ENCODE data around the gene RBM44.

The RBM44 gene

DNA sequence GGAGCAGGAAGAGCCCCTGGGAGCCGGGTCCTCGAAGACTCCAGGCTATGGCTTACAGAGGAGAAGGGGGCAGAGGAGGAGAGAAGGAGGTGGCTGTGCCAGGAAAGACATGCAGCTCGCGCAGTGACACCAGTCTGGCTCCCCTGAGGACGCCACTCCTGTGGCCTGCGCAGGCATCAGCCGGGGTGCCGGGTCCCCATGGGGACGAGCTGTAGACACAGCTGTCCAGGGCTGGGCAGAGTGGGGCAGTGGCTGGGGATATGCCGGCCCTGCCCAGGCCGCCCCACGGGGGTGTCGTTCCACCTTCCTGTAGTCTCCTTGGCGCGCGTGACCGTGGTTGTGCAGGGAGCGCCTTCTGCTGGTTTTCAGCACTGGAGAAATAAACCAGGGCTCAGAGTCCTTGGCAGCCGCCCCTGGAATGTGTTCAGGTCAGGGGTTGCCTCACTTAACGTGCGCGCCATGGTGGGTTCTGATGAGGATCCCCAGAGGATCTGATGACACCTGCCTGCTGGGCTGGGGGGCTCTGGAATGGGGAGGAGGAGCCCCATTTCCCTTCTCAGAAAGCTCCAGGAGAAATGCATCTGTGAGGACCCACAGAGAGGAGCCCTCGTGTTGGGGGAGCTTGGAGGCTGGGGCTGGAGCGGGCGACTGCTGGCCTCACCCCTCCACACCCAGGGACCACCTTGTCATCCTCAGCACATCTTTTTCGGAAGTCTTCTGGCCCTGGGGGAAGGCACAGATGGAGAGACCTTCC lies 87.5 kb downstream of the RBM44 start:
- no peak overlapping the region for H3K4me3 ChIP-seq (ENCODE audit: low read length)
- no CpG with 5 or more reads among the region's 26 CpGs for WGBS (ENCODE audit: insufficient coverage, insufficient read length)

DNA sequence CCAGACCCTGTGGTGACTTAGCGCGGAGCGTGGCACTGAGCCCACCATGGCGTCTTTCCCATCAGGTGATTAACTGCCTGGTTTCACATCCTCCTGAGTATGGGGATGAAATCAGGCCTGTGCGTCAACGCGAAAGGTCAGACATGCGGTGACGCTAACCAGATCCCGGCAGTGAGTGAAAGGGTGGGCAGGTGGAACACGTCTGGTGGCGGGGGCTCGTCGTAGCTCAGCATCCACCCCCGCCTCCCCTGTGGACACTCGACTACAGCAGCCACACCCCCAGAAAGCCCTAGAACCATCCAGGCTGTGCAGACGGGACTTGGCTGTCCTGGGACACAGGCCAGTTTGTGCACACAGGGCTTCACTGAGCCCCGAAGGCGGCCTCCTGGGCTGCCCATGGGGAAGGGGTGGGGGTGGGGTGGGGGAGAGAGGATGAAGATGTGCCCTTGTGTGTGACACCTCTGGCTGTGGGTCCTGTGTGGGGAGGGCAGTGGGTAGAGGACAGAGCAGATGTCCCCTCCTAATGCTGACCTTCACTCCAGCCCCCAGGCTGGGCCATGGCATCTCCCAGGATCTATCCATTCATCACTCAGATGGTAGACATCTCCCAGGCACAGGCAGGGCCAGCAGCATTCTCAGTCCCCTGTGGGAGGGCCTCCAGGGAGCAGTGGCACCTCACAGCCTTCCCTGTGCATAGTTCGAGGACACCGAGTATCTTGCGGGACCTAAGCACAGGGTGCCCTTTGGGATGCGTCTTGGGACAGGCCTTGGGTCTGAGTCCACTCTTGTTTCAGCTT lies 88.3 kb downstream of the RBM44 start:
- Histone ChIP-seq H3K4me1 (ENCODE audit: control insufficient read depth, insufficient read depth, low read length) (no peaks in the 10 kb centered on the region), H3K27ac (ENCODE audit: low read length) (no peak overlapping the region), H3K36me3 (ENCODE audit: control insufficient read depth, insufficient read depth, low read length) (no peaks in the 10 kb centered on the region), H3K9me3 (ENCODE audit: control insufficient read depth, insufficient read depth, low read length) (no peaks in the 10 kb centered on the region), H3K27me3 (ENCODE audit: control insufficient read depth, insufficient read depth, low read length) (no peaks in the 10 kb centered on the region), H3K4me3 (ENCODE audit: low read length) (no peak overlapping the region)
- WGBS (ENCODE audit: insufficient coverage, insufficient read length), result no CpG with 5 or more reads among the region's 23 CpGs
- DNase-seq (ENCODE audit: low read depth, low spot score), result no peak

More for the DNA sequence above, 87.5 kb downstream of the RBM44 start:
- no peak for DNase-seq (ENCODE audit: low read depth, low spot score)
- Histone ChIP-seq H3K27ac (ENCODE audit: low read length) (no peak overlapping the region), H3K36me3 (ENCODE audit: control insufficient read depth, insufficient read depth, low read length) (no peaks in the 10 kb centered on the region), H3K4me1 (ENCODE audit: control insufficient read depth, insufficient read depth, low read length) (no peaks in the 10 kb centered on the region), H3K9me3 (ENCODE audit: control insufficient read depth, insufficient read depth, low read length) (no peaks in the 10 kb centered on the region), H3K27me3 (ENCODE audit: control insufficient read depth, insufficient read depth, low read length) (no peaks in the 10 kb centered on the region)

DNA sequence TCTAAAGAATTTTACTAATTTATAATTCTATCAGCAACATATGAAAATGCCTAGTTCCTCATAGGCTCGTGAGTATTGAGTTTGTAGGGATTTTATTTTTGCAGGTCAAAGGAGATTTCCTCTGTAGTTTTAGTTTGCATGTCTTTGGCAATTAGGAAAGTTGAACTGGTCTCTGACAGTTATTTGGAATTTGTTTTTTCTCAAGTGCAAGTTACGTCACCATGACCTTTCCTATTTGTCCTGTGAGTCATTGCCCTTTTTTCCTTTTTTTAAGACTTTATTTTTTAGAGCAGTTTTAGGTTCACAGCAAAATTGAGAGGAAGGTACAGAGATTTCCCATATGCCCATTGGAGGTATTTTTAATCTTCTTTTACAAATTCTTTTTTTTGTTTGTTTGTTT lies 89.8 kb downstream of the RBM44 start:
- Histone ChIP-seq H3K27me3 (ENCODE audit: control insufficient read depth, insufficient read depth, low read length) (no peaks in the 10 kb centered on the region), H3K27ac (ENCODE audit: low read length) (no peak overlapping the region), H3K4me3 (ENCODE audit: low read length) (no peak overlapping the region), H3K36me3 (ENCODE audit: control insufficient read depth, insufficient read depth, low read length) (no peaks in the 10 kb centered on the region), H3K4me1 (ENCODE audit: control insufficient read depth, insufficient read depth, low read length) (no peaks in the 10 kb centered on the region), H3K9me3 (ENCODE audit: control insufficient read depth, insufficient read depth, low read length) (no peaks in the 10 kb centered on the region)
- DNase-seq (ENCODE audit: low read depth, low spot score), result no peak
- no CpG with 5 or more reads among the region's 2 CpGs for WGBS (ENCODE audit: insufficient coverage, insufficient read length)

- DNase-seq (ENCODE audit: low read depth, low spot score), result no peak
- no peak overlapping the region for H3K27ac ChIP-seq (ENCODE audit: low read length)
- H3K36me3 ChIP-seq (ENCODE audit: control insufficient read depth, insufficient read depth, low read length), result no peaks in the 10 kb centered on the region
- H3K4me3 ChIP-seq (ENCODE audit: low read length), result no peak overlapping the region
- no peaks in the 10 kb centered on the region for H3K27me3 ChIP-seq (ENCODE audit: control insufficient read depth, insufficient read depth, low read length)
- no CpG with 5 or more reads among the region's 8 CpGs for WGBS (ENCODE audit: insufficient coverage, insufficient read length)
- no peaks in the 10 kb centered on the region for H3K4me1 ChIP-seq (ENCODE audit: control insufficient read depth, insufficient read depth, low read length)
- no peaks in the 10 kb centered on the region for H3K9me3 ChIP-seq (ENCODE audit: control insufficient read depth, insufficient read depth, low read length)
Measured at GRCh38 chr2:237889016-237889415, 90.4 kb downstream of the RBM44 start.

GRCh38 chr2:237889811-237890210 lies 91.2 kb downstream of the RBM44 start:
- H3K4me1 ChIP-seq (ENCODE audit: control insufficient read depth, insufficient read depth, low read length), result no peaks in the 10 kb centered on the region
- H3K4me3 ChIP-seq (ENCODE audit: low read length), result no peak overlapping the region
- H3K27ac ChIP-seq (ENCODE audit: low read length), result no peak overlapping the region
- WGBS (ENCODE audit: insufficient coverage, insufficient read length), result no CpG with 5 or more reads among the region's 10 CpGs
- H3K27me3 ChIP-seq (ENCODE audit: control insufficient read depth, insufficient read depth, low read length), result no peaks in the 10 kb centered on the region
- DNase-seq (ENCODE audit: low read depth, low spot score), result no peak
- H3K9me3 ChIP-seq (ENCODE audit: control insufficient read depth, insufficient read depth, low read length), result no peaks in the 10 kb centered on the region
- no peaks in the 10 kb centered on the region for H3K36me3 ChIP-seq (ENCODE audit: control insufficient read depth, insufficient read depth, low read length)

Data from iPS DF 6.9 (cell line).